HG03159 (cell line): ENCODE measurements around the gene BLOC1S6.
A peak's percentile ranks its signal among the peaks of the same experiment; 100 is the strongest.

ENCODE experiments used
- ATAC-seq: cut with Tn5 transposase; IDR thresholded peaks from one replicate; pipeline ENCODE4 v1.9.1; 2021; ENCODE audit warnings: mild to moderate bottlenecking, moderate library complexity; ENCODE audit not compliant: unreplicated experiment

The BLOC1S6 gene

DNA sequence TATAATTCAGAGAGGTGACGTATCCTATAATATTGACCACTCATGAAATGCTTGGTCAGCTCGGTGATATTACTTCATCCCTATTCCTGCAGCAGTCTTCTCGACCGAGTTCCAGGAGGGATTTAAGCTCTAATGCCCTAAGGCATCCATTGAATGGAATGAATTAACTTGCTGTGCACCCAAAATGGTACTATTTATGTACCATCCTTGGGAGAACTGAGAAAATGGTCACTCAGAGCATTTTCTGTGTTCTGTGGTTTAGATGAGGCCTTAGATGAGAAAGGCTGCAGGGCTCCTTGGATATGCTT lies 638 bp downstream of the BLOC1S6 start:
- ATAC-seq, result no peak

GRCh38 chr15:45588219-45588875 lies 1.2 kb downstream of the BLOC1S6 start:
- no peak for ATAC-seq

- no peak for ATAC-seq
Observed at GRCh38 chr15:45589256-45589655, 2.1 kb downstream of the BLOC1S6 start.

DNA sequence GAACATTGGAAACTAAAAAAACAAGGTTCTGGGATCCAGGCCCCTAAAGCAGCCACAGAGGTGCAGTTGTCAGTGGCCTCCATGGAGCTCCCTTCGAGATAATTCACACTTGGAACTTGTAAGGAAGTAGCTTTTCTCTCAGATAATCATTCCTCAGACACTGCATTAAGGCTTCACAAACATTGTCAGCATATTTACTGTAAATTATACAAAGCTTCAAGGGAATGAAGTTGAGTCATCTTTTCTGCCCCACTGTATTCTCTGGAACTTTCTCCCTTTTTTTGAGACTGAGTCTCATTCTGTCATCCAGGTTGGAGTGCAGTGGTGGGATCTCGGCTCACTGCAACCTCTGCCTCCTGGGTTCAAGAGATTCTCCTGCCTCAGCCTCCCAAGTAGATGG lies 7.1 kb downstream of the BLOC1S6 start:
- ATAC-seq, result no peak

DNA sequence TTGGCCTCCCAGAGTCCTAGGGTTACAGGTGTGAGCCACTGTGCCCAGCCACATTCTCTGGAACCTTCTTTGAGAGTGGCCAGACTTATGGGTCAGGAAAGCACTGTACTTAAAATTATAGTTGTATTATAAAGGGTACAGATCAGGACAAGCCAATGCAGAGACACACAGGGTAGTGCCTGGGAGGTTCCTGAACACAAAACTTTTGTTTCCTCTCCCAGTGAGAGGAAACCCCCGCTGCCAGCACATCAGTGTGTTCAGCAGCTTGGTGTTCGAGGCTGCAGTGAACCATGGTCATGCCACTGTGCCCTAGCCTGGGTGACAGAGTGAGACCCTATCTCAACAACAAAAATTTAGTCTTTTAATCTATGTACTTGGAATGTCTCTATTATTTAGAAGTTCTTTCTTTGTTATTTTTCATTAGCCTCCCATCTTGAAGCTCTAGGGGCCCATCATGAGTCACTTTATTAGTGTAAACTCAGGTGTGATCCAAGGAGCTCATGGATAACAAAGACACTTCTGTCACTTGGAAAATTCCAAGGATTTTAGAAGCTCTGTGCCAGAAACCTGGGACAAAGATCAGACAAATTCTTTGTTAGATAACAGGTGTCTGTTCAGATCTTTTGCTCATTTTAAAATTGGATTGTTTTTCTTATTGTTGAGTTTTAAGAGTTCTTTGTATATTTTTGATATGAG lies 7.8 kb downstream of the BLOC1S6 start:
- ATAC-seq, result no peak

- ATAC-seq, result no peak
Observed at GRCh38 chr15:45603881-45604280, 16.7 kb downstream of the BLOC1S6 start.

DNA sequence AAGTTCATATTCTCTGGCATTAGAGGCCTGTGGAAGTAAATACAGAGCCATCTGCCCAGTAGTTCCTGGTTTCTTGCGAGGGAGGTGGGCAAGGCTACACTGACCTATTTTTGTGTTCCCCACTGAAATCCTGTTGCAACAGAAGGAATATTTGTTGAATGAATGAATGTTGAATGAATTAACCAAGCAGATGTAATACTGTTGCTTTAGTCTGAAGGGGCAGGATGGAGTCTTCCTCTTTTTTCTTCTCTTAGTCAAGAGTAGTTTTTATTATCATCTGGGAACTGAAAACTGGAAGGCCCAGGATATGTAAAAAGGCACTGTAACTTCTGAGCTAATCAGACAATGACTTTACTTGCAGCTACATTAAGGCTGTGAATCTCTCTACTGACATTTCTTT lies 17.1 kb downstream of the BLOC1S6 start:
- ATAC-seq, result no peak

GRCh38 chr15:45606413-45606812 lies 19.2 kb downstream of the BLOC1S6 start:
- ATAC-seq, result no peak

GRCh38 chr15:45606841-45607240 lies 19.7 kb downstream of the BLOC1S6 start:
- no peak for ATAC-seq

DNA sequence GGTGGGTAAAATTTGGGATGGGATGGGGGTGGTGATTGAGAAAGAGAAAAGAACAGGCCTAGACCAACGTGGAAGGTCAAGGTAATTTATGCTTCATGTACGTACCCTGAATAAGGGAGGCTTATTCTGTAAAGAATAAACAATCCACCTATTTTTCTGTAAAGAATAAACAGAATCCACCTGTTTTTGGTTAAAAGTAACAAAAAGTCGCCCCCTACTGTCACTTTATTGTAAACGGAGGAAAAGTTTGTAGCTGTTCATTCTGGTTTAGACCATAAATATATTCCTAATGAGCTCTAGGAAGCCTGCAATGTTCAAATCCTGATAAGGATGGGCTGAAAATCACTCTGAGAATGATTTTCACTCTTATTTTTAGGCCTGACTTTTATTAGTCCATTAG lies 24.1 kb downstream of the BLOC1S6 start:
- ATAC-seq, result no peak

- no peak for ATAC-seq
Observed at GRCh38 chr15:45612790-45613415, 25.7 kb downstream of the BLOC1S6 start.

GRCh38 chr15:45616901-45617323 lies 29.7 kb downstream of the BLOC1S6 start:
- ATAC-seq, result no peak

DNA sequence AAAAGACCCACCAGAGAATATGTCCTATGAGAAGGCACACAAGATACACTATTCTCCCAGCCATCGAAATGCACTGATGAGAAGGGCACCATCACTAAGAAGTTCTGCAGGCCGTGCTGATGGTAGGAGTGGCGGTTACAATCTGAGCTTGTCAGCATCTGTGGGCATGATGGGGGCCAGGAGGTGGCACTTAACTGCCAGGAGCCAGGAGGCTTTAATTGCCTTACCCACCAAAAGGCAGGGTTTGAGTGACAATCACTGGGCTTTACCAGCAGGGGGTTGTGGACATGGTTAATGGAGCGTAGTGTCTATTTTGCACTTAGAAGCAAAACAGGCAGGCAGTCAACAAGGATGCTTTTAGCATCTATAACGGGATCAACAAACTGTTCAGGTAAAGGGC lies 31.6 kb downstream of the BLOC1S6 start:
- ATAC-seq, result no peak

DNA sequence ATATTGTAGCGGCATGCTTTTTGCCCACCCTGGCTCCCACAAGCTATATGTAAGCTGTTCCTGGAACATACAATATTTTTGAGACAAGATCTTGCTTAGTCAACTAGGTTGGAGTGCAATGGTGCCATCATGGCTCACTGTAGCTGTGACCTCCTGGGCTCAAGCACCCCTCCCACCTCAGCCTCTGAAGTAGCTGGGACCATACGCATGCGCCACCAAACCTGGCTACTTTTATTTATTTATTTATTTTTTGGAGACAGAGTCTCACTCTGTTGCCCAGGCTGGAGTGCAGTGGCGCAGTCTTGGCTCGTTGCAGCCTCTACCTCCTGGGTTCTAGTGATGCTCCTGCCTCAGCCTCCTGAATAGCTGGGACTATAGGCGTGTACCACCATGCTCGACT lies 41.0 kb downstream of the BLOC1S6 start:
- ATAC-seq, result no peak

- no peak for ATAC-seq
Observed at GRCh38 chr15:45630917-45631691, 43.9 kb downstream of the BLOC1S6 start.

- no peak for ATAC-seq
Observed at GRCh38 chr15:45631776-45632175, 44.6 kb downstream of the BLOC1S6 start.

- peak; percentile 74 for ATAC-seq
Observed at GRCh38 chr15:45634432-45635190, 47.4 kb downstream of the BLOC1S6 start, which contains the start of gene SQOR. Gene SQOR, plus strand, starts transcription at chr15:45635029. Its CDS starts 23,895 bp downstream, at chr15:45658924.

DNA sequence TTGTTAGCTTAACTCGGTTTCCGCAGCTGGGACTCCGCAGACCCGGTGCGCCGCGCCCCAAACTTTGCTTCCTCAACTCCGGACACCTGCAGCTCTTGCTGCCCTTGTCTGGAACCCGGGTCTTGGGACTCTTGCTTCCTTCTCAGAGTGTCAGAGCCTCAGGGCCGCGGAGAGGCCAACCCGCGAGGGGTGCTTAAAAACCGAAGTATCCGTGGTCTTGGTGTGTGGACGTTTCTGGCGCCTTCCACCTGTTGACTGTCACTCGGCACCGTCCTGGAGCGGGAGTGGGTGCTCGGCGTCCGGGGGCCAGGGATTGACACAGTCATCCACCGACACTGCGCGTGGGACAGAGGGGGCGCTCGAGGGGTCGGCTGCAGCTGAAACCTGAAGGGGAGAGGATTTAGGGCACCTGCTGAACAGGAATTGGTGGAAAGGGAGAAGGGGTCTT lies 48.0 kb downstream of the BLOC1S6 start:
- ATAC-seq, result peak; percentile 46

DNA sequence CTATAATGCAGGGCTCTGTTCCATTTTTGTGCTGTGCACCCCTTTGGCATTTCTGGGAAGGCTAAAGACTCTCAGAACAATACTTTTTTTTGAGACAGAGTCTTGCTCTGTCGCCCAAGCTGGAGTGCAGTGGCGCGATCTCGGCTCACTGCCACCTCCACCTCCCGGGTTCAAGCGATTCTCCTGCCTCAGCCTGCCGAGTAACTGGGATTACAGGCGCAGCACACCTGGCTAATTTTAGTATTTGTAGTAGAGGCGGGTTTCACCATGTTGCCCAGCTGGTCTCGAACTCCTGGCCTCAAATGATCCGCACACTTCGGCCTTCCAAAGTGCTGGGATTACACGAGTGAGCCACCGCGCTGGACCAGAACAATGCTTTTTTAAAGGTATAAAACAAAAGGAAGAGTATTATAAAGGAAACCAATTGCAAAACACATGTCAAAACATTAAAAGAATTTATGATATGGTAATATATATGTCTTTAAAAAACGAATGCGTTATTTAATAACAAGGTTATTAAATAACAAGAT lies 48.6 kb downstream of the BLOC1S6 start:
- ATAC-seq, result no peak

DNA sequence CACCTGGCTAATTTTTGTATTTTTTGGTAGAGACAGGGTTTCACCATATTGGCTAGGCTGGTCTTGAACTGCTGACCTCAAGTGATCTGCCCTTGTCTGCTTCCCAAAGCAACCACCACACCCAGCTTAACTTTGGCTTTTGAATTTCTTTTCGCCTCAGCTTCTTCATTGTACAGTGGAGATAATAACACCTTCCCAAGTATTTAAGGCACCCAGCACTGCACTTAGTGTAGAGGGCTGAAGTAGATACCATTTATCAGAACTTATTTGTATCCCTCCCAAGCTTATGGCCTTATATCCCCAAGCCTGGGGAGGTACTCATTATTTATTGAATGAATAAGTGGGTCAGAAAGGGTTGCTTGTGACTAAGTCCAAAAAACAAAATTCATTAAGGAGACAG lies 50.0 kb downstream of the BLOC1S6 start:
- peak; percentile 0 for ATAC-seq
